NCI-H187 treated with DMSO at 0.1 percent for 48 hours (cell line): ENCODE results near the gene TTC28.
"Not testable (repeated sequence)": the region's sequence is repeated elsewhere in the genome, so short reads cannot be mapped to it uniquely, and the experiment has no call there.

Source experiments
- DNase-seq: peaks from one replicate; lab custom pipeline; 2025; lab: John Stamatoyannopoulos, UW

Gene TTC28

DNA sequence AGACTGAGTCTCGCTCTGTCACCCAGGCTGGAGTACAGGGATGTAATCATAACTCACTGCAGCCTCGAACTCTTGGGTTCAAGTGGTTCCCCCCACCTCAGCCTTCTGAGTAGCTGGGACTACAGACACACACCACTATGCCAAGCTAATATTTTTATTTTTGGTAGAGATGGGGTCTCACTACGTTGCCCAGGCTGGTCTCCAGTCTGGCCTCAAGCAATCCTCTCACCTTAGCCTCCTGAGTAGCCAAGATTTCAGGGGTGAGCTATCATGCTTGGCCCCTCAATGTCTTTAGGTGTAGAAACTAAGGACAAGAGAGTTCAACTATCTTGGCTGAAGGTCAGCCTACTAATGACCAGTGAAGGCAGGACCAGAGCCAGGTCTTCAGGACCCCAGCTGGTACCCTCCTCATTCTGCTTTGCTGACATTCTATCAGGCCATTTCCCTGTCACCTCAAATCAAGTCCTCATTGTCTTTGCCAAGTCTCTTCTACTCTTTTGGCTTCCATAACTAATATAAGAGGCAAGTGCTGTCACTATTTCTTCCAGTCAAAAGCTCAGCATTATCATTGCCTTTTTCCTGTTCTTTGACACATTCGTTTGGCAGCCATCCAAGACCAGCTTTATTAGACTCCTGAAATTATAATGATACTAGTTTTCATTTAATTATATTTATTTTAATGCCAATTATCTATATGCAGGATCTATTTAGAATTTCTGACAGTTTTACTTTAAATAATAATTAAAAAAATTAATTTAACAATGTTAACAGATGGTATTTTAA lies 496.4 kb downstream of the TTC28 start:
- no peak for DNase-seq

DNA sequence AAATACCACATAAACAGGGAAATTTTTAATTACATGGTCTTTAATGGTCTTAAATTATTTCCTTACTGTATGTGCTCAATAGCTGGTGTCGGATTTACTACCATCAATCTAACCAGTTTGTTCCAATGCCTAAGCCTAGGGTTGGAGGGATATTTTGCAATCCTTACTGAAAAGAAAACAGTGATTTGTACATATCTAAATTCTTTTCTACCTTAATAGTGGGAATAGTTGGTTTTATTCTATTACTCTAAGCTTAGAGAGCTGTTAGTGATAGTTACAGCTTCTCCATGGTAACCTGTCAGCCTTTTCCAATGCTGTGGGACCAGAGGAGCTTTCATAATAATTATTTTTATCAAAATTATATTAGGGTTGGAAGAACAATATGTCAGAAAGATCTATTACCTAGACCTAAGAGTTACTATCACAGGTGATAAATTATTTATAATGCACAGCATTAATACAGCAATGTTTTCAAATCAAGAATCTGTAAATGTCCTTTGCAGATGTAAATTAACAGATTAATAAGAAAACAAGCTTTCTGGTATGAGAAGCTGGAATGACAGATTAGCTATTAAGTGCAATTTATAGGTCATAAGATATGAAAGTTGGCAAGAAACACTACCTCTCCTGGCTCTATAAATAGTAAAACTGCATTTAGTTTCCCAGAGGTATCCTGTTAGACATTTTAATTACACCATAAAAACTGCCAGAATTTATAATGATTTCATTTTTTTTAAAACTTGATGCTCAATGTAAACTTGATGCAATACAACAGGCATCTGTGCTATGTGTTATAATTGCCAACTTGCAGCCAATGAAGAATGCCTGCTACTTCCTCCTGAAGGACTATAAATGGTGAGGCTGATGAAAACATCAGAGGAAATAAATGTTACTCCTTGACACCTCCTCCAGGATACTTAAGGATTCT lies 498.6 kb downstream of the TTC28 start:
- DNase-seq: no peak

DNA sequence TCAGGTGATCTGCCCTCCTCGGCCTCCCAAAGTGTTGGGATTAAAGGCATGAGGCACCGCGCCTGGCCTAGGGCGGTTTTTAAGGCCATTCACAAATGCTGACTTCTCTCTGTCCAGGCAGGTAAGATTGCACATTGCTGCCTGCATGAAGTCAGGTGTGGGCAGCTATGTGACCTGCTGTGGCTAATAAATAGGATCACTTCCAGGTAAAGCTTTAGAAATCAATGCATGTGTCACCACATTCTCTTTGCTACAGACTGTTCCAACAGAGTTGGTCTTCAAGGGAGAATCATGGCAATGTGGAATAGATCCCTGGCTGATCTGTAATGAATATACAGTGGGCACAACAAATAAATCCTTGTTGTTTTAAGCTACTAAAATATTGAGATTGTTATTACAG lies 500.2 kb downstream of the TTC28 start:
- no peak for DNase-seq

DNA sequence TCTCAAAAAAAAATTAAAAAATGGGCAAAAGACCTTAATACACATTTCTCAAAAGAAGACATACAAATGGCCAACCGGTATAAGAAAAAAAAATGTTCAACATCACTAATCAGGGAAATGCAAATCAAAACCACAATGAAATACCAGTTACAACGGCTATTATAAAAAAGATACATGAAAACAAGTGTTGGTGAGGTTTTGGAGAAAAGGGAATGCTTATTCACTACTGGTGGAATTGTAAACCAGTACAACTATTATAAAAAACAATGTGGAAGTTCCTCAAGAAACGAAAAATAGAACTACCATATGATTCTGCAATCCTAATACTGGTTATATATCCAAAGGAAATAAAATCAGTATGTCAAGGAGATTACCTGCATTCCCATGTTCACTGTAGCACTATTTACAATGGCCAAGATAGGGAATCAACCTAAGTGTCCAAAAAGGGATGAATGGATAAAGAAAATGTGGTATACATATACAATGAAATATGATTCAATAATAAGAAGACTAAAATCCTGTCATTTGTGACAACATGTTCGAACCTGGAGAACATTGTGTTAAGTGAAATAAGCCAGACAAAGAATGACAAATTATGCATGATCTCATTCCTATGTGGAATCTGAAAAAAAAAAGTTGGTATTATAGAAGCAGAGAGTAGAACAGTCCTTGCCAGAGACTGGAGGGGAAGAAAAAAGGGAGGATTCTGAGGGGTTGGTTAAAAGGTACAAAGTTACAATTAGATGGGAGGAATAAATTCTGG lies 503.7 kb downstream of the TTC28 start:
- DNase-seq: no peak

GRCh38 chr22:28174509-28174908 lies 505.1 kb downstream of the TTC28 start:
- DNase-seq: no peak

GRCh38 chr22:28172892-28173670 lies 506.6 kb downstream of the TTC28 start:
- no peak for DNase-seq

DNA sequence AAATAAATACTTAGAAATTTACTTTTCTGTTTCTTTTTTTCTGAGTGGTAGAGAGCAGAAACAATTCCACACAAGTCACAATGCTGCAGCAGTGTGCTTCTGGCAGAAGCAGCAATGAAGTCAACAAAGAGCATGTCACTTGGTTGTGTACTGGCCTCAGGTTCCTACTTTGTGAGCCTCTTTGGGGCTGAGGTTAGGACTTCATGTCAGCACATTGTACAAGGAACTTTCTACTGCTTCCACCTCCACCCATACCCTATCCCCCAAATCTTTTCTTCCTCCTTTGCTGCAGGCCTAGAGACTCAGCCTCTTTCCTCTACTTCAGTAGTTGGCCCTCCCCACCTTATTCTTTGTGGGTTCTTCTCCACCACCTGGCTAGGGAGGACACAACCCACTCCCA lies 507.9 kb downstream of the TTC28 start:
- DNase-seq: no peak

- no peak for DNase-seq
These were observed 508.5 kb downstream of the TTC28 start for GRCh38 chr22:28171115-28171514.

GRCh38 chr22:28169314-28169713 lies 510.3 kb downstream of the TTC28 start:
- DNase-seq: not testable (repeated sequence)

DNA sequence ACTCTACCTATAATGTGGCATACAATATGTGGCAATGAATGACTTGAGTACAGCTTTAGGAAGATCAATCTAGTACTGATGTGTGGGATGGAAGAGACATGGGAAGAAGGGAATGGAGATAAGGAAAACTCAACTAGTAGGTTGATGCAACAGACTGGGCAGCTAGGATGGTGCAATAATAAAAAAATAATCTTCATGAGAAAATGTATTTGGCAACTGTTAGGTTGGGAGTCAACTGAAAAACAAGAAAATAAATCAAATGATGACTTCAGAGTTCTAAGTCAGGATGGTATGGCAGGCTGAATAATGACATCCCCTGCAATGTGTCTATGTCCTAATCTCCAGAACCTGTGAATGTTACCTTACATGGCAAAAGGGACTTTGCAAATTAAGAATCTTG lies 523.8 kb downstream of the TTC28 start:
- DNase-seq: no peak

- DNase-seq: no peak
These were observed 524.8 kb downstream of the TTC28 start for GRCh38 chr22:28154861-28155260.

GRCh38 chr22:28151151-28151816 lies 528.4 kb downstream of the TTC28 start:
- no peak for DNase-seq

DNA sequence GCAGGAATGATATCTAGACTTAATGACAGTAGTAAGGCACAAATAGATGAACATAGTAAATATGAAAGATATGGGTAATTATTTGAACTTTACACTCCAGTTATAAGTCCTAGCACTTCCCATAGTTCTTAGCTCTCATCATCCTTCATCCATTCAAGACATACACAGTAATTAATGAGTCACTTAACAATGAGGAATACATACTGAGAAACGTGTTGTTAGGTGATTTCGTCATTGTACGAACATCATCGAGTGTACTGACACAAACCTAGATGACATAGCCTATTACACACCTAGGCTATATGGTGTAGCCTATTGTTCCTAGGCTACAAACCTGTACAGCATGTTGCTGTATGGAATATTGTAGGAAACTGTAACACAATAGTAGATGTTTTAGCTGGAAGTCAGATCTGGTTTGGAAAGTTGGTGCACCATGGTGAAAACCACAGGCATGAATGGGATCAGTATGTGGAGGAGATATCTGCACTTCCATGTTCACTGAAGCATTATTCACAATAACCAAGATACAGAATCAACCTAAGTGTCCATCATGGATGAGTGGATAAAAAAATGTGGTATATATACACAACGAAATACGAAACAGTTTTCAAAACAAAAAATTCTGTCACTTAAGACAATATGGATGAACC lies 530.7 kb downstream of the TTC28 start:
- DNase-seq: no peak

DNA sequence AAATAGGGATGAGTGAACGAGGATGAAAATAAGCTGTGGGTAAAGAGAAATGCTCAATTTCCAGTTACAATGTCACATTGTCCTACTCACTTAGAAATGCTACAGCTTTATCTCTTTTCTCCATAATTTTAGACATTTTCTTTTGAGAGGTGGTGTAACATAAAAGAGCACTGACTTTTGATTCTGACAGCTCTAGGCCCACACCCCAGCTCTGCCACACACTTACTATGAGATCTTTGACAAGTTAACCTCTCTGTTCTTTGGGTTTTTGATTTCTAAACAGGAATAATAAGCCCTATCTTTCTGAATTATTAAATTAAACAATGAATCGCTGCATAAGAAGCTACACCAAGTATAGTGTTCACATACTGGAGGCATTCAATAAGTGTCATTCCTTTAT lies 532.2 kb downstream of the TTC28 start:
- no peak for DNase-seq

DNA sequence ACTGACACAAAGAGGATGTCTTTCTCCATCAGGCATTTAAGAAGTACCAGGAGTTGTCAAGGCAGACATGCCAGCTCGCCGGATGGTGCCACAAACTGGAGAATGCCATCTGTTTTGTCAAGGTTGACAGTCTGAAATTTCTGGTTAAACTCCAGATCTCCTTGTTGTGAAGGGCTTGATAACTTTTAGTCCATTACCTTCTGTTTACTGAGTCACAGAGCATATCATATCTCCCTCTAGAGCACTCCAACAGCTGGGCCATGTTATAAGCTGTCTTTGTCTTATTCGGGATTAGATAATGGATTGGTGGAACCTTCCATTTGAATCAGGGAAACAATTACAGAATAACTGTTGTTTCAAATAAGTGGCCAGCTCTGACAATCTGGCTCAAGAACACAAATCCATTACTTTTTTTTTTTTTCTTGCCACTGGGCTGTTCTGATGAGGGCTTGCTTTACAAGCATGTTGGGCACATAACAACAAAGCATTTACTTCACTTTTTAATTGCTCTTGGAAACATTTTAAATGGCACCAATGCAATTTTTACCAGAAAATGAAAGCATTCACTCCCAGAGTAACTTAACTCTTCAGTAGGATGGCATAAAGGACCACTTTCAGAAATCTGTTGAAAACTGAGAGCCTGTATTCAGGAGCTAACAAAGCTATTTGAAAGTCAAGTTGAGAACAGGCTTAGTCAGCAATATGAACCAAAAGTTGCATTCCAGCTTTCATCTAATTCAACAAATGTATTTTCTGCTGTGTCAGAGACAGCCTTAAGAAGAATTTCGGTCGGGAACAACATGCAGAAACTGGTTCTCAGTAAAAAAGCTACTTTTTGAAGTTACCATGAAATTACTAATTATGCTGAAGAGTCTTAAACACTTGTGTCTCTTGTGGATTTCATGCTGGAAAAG lies 533.0 kb downstream of the TTC28 start:
- peak; percentile 39 for DNase-seq

DNA sequence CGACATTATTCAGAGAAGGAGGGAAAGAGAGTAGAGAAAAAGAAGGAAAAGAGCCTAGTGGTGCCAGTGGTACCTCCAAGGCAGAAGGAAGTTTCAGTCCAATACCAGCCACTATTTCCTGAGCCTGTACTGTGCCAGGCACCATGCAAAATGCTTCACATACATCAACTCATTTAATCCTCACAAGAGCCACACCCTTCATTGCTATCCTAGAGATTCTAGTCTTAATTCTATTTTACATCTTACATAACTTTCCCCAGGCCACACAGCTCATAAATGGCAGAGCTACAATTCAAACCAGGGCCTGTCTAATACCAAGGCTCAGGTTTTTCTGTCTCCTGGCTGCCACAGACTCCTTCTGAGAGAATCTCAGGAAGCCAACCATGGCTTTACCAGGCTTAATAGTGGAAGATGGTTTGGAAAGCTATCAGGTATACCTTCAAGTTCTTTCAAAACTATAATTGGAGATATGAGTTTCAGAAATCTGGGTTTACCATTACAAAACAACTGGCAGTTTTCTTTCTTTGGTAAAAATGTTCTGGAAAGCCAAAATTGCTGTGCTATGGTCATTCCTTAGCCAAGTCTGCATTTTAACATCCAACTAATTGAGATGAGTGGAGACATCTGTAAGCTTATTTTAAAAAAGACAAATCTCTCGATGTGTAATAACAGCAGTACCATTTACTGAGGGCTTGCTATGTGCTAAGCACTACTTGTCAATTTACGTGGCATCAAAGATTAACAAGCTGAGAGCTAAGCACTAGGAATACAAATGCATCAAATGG lies 535.5 kb downstream of the TTC28 start:
- DNase-seq: no peak

GRCh38 chr22:28143241-28143865 lies 536.3 kb downstream of the TTC28 start:
- no peak for DNase-seq

DNA sequence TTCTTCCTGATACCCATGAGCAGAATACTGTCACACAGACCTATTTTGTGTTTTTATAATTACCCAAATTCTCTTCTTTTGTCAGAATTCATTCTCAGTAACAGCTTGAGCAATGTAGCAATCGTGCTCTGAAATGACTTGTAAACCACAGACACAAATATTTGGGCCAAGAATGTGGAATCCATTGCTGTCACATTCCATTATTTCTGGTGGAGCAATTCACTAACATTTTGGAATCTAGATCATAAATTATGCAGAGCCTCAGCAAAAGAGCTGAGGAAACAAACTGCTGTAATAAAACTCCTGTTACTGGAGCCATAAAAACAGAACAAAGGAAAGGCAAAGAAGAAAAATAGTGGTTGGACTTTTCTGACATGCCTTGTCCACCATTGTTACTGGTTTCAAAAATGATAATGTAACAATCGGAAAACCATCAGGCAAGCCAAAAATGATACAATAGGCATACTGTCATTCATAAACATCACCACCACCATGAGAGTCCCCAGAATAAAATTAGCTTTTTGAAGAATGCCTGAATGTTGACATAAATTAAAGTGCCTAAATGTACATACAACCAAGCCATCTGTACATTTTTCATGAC lies 537.2 kb downstream of the TTC28 start:
- DNase-seq: no peak
